ENCODE measurements around the gene NANOG.
A peak's percentile ranks its signal among the peaks of the same experiment; 100 is the strongest.
"Not testable (repeated sequence)": the region's sequence is repeated elsewhere in the genome, so short reads cannot be mapped to it uniquely, and the experiment has no call there.

Gene NANOG

DNA sequence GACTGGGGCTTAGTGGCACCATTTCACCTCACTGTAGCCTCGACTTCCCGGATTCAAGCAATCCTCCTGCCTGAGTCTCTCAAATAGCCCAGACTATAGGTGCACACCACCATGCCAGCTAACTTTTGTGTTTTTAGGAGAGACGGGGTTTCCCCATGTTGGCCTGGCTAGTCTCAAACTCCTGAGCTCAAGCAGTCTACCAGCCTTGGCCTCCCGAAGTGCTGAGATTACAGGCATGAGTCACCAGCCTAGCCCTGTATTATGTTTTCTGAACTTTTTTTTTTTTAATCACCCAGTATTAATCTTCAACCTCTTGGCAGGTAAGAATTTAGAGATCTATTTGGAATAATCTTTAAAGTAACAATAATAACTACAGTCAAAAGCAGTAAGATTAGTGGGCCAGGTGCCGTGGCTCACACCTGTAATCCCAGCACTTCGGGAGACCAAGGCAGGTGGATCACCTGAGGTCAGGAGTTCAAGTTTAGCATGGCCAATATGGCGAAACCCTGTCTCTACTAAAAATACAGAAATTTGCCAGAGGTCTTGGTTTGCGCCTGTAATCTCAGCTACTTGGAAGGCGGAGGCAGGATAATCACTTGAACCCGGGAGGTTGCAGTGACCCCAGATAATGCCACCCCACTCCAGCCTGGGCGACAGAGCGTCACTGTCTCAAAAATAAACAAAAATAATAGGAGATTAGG lies 8.6 kb downstream of the NANOG start:
- no peak for DNase-seq
- in situ Hi-C loops (cut with MboI; ENCODE audit: low pct_unique_long_range_greater_than_20kb, low sequenced_read_pairs) = no loop called here

DNA sequence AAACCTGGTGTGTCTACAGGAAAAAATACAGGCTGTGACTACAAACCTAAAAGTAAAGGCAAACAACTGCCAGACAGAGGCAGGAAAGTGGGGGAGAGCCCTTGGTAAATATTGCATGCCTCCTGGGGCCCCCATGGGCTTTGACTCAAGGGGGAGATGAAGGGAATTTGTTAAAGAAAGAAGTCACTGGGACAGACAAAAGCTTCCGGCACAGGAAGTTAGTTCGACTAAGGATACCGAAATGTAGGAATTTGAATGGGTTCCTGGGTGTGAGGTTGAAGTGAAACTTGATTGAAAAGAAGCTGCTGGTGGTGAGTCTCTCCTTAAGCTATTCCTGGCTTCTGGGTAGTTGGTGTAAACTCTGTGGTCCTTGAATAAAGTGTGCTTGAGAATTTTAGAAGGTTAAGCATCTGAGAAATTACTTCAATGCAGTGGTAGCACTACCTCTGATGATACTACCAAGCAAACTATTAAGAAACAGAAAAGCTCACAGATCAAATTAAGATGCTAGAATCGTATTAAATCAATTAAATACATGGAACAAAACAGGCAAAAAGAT lies 9.6 kb downstream of the NANOG start:
- in situ Hi-C loops (cut with MboI; ENCODE audit: low pct_unique_long_range_greater_than_20kb, low sequenced_read_pairs) = not testable (repeated sequence)
- peak; percentile 39 for DNase-seq

DNA sequence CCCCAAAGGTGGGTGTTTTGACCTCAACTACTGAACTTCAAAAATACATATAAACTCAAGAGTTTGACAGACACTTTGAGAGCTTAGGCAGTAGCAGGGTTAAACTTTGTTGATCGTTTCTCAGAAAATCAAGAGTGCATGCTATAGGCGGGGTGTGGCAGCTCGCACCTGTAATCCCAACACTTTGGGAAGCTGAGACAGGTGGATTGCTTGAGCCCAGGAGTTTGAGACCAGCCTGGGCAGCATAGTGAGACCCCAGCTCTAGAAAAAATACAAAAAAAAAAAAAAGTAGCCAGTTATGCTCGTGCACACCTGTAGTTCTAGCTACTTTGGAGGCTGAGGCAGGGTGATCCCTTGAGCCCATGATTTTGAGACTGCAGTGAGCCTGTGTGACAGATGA lies 12.3 kb downstream of the NANOG start:
- no peak for DNase-seq
- in situ Hi-C loops (cut with MboI; ENCODE audit: low pct_unique_long_range_greater_than_20kb, low sequenced_read_pairs) = no loop called here

DNA sequence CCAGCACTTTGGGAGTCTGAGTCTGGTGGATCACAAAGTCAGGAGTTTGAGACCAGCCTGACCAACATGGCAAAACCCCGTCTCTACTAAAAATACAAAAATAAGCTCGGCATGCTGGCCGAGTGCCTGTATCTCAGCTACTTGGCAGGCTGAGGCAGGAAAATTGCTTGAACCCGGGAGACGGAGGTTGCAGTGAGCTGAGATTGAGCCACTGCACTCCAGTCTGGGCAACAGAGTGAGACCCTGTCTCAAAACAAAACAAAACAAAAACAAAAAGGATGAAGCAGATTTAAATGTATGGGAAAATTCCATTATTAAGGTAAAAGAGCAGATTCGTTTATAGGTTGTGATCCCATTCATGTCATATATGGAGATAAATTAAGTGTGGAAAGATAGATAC lies 17.1 kb downstream of the NANOG start:
- in situ Hi-C loops (cut with MboI; ENCODE audit: low pct_unique_long_range_greater_than_20kb, low sequenced_read_pairs); DNase-seq: not testable (repeated sequence)

DNA sequence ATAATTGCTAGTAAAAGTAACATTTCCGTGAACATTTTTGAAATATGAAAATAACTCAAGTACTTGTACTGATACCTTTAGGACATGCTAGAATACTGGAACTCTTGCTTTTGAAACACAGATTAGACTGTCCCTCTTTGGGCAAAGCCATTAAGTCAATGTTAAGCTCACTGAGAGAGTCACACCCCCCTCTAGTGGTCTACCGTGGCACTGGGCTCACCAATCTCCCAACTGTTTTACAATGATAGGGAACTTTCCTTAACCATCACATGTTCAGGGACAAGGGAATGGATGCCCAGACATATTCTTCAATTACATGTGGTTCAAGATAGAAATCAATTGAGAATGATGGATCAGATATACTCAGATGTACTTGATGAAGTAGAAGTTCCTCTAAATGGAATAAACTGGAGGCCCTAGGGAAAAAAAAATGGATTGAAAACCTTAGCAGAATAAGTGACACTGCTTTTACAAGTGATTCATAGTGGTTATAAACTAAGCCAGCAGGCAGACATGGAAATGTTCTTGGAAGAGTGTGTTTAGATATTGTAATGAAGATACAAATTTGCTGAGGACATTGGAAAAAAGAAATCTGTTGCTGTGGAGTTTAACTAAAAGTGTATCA lies 17.8 kb downstream of the NANOG start:
- peak; percentile 86 for DNase-seq
- in situ Hi-C loops (cut with MboI; ENCODE audit: low pct_unique_long_range_greater_than_20kb, low sequenced_read_pairs) = no loop called here

DNA sequence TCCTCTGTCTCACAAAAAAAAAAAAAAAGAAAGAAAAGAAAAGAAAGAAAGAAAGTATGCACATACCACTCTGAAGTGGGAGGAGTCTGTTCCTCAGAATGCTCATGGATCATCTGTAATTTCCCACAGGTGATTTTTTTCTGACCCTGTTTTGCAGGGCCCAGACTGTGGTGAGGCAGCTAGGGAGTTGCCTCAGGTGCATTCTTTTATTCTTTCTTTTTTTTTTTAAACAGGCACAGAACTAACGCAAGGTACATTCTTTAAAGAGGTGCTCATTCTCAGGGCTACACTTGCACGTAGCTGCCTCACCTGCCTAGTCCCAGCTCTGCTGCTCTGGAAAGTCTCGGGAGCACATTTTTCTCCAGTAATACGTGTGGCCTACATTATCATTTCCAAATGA lies 36.6 kb downstream of the NANOG start:
- in situ Hi-C loops (cut with MboI; ENCODE audit: low pct_unique_long_range_greater_than_20kb, low sequenced_read_pairs); DNase-seq: not testable (repeated sequence)

DNA sequence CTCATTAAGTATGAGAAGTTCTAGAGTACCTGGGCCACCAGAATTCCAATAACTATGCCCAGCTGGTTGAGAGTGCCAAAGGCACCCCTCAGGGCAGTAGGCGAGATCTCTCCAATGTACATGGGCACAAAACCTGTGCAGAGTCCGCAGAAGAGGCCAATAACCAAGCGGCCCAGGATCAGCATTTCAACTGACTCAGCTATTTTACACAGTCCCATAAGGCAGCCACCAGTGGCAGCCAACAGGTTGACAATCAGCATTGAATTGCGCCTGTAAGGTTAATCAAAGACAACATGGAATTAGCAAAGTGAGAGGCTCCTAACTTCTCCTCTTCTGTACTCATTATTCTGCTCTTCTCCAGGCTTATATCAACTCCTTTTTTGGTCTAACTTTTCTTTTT lies 40.5 kb downstream of the NANOG start:
- not testable (repeated sequence) for DNase-seq

DNA sequence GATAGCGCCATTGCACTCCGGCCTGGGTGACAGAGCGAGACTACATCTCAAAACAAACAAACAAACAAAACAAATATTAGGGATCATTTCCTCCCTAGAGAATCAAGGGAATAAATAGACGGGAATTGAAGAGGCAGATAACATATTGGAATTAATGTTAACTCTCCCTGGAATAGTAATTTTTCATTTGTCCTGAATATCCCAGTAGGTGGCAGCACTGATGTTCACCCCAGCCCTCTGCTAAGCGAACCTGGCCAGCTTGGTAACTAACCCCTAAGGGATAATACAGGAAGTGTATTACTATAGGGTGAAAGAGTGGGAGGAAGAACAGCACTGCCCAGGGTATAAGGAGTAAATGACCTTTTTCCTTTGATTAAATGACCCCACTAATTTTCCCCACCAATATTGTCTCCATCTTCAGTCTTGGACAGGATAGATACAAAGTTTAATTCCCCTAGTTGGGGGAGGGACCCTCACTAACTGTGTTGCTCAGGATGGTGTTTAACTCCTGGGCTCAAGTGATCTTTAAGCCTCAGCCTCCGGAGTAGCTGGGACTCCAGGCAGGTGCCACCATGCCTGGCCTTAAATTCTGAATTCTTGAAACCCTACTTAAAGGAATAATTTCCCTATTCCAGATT lies 43.0 kb downstream of the NANOG start:
- in situ Hi-C loops (cut with MboI; ENCODE audit: low pct_unique_long_range_greater_than_20kb, low sequenced_read_pairs) = no loop called here
- peak; percentile 83 for DNase-seq

More for the DNA sequence above, 40.5 kb downstream of the NANOG start:
- in situ Hi-C loops (cut with MboI; ENCODE audit: low pct_unique_long_range_greater_than_20kb, low sequenced_read_pairs) = not testable (repeated sequence)

DNA sequence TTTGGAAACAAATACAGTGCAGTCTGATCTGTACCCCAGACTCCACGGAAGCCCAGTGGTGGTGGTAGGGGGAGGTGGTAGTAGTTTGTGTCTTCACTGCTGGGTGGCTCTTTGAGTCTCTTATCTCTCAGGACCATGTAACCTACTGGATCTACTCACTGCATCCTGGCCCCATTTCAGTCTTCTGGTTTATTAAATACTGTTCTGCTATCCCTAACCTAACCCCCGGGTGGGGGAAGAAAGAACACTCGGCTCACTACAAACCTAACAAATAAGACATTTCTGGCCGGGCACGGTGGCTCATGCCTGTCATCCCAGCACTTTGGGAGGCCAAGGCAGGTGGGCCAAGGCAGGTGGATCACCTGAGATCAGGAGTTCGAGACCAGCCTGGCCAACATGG lies 44.0 kb downstream of the NANOG start:
- in situ Hi-C loops (cut with MboI; ENCODE audit: low pct_unique_long_range_greater_than_20kb, low sequenced_read_pairs); DNase-seq: not testable (repeated sequence)

DNA sequence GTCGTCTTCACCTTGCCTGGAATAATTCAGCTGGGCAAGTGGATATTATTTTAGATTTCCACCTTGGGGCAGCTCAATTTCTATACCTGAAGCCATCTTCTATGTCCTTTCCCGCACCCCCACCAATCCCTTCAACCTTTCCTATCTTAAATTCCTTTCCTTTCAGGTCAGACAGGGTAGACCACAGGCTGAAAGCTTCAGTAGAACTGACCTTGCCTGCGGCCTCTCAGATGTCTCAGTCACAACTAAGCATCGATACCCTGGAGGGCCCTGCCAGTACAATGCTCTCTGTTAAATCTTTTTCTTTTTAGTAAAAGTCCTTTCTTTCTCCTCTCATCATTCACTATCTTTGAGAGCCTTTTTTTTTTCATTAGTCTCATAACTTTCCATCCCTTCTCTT lies 44.6 kb downstream of the NANOG start:
- DNase-seq = no peak
- in situ Hi-C loops (cut with MboI; ENCODE audit: low pct_unique_long_range_greater_than_20kb, low sequenced_read_pairs) = no loop called here

DNA sequence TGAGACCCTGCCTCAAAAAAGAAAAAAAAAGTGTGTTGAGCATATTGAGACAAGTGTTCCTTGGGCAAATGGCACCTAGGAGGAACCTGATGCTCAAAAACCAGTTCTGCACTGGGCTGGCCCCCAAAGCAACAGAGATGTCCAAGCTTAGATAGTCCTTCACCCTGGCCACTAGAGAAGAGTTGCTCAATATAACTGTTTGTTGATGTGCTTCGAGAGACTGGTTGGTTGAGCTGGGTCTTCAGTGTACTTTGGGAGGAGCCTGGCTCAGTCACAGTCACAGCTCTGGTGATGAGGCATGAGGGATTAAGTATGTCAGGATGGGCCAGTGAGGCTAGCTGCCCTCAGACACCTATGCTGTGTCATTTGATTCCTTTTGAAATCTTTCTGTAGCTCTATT lies 45.5 kb downstream of the NANOG start:
- no peak for DNase-seq
- in situ Hi-C loops (cut with MboI; ENCODE audit: low pct_unique_long_range_greater_than_20kb, low sequenced_read_pairs) = no loop called here

DNA sequence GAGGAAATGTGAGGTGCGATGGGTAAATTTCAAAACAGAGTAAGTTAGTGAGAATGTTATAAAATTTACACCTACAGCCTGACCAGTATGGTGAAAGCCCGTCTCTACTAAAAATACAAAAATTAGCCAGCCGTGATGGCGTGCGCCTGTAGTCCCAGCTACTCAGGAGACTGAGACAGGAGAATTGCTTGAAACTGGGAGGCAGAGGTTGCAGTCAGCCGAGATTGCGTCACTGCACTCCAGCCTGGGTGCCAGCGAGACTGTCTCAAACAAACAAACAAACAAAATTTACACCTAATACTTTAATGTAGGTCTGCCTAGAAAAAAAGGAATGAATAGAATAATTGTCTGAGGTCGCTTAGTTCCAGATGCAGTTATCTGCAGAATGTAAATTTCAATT lies 45.9 kb downstream of the NANOG start:
- in situ Hi-C loops (cut with MboI; ENCODE audit: low pct_unique_long_range_greater_than_20kb, low sequenced_read_pairs) = no loop called here
- no peak for DNase-seq

DNA sequence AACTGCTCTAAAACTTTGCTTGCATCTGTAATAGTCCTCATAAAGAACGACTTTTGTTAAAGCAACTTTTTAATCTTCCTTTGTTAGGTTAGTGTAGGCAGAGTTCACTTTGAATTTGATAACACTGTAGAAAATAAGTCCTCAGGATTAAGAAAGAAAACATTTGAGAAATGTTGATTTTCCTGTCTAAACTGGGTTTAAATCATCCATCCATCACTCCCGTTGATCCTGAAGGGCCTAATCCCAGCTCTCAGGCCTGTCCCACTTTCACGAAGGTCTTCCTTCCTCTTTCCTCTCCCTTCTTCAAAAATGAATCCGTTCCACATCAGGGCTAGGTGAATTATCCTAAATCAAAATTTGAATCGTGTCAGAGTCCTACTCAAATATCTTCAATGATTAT lies 46.6 kb downstream of the NANOG start:
- DNase-seq = no peak
- in situ Hi-C loops (cut with MboI; ENCODE audit: low pct_unique_long_range_greater_than_20kb, low sequenced_read_pairs) = no loop called here

DNA sequence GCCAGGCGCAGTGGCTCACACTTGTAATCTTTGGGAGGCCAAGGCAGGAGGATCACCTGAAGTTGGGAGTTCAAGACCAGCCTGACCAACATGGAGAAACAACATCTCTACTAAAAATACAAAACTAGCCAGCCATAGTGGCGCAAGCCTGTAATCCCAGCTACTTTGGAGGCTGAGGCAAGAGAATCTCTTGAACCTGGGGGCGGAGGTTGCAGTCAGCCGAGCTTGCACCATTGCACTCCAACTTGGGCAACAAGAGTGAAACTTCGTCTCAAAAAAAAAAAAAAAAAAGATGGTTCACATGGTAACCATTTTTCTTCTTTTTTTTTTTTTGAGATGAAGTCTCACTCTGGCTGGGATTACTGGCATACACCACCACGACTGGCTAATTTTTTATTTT lies 48.2 kb downstream of the NANOG start:
- DNase-seq = no peak
- in situ Hi-C loops (cut with MboI; ENCODE audit: low pct_unique_long_range_greater_than_20kb, low sequenced_read_pairs) = no loop called here

DNA sequence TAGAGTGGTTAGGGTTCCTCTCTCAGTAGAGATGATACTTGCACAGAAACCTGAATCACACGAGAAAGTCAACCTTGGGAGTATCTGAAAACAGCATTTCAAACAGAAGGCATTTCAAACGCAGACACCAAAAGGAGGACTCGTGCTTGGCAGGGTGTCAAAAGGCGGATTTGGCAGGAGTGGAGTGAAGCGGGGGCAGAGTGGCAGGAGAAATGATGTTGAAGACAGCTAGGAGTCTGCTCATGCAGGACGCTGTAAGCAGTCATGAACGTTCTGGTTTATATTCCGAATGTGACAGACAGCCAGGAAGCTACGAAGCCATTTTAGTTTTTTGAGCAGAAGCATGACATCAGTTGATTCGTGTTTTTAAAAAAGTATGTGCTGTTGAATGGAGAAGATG lies 50.0 kb downstream of the NANOG start:
- DNase-seq = not testable (repeated sequence)

DNA sequence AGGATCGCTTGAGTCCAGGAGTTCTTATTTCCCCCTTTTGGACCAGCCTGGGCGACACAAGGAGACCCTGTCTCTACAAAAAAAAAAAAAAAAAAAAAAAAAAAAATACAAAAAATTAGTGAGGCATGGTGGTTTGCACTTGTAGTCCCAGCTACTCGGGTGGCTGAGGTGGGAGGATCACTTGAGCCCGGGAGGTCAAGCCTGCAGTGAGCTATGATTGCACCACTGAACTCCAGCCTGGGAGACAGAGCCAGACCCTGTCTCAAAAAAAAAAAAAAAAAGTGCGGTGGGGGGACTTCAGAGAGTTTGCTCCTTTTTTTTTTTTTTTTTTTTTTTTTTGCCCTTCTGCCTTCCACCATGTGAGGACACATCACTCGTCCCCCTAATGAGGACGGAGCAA lies 50.6 kb downstream of the NANOG start:
- in situ Hi-C loops (cut with MboI; ENCODE audit: low pct_unique_long_range_greater_than_20kb, low sequenced_read_pairs); DNase-seq: not testable (repeated sequence)

More for the DNA sequence above, 50.0 kb downstream of the NANOG start:
- in situ Hi-C loops (cut with MboI; ENCODE audit: low pct_unique_long_range_greater_than_20kb, low sequenced_read_pairs) = not testable (repeated sequence)

DNA sequence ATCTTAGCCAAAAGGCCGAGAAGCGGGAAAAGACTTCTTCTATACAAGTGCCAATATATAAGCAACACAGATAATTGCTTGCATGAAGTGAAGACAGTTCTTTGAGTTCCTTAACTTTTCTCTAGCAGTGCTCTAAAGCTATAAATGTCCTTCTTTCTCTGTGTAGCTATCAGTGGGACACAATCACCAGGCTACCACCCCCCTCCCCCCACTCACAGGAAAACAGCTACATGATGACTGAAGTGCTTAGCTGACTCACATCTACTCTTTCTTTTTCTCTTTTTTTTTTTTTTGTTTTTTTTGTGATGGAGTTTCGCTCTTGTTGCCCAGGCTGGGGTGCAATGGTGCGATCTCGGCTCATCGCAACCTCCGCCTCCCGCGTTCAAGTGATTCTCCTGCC lies 53.2 kb downstream of the NANOG start:
- DNase-seq; in situ Hi-C loops (cut with MboI; ENCODE audit: low pct_unique_long_range_greater_than_20kb, low sequenced_read_pairs): not testable (repeated sequence)

DNA sequence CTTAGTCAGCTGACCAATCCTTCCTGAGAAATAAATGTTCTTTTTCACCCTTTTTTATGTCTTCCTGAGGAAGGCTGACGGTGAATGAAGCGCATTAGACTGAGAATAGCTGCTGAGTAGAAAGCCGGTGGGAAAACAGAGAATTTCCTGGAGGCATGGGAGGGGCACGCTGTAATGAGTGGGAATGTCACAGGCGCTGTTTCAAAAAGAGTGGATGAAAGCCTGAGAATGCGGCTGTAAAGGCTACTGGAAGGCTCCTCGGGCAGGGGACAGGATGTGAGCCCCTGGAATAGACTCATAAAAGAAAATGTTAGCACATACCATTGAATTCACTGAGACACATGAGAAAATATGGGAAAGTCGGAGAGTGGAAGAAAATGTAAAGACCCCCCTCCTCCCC lies 53.9 kb downstream of the NANOG start:
- in situ Hi-C loops (cut with MboI; ENCODE audit: low pct_unique_long_range_greater_than_20kb, low sequenced_read_pairs) = not testable (repeated sequence)

DNA sequence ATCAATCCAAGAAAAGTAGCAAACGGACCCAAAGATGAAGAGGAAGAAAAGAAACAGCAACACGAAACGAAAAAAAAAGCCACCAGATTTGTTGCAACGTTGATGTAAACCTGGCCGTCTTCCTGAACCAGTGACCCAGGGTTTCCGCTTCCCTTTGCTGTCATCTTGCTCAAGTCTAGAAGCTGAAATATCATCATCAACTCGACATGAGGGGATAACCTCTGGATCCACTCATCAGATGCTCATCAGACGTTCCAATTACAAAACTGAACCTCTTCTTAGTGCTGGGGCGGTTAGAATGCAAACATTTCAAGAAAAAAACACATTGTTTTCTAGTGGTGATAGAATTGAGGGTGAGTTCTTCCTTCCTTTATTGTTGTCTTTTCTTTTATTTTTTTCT lies 54.4 kb downstream of the NANOG start:
- DNase-seq; in situ Hi-C loops (cut with MboI; ENCODE audit: low pct_unique_long_range_greater_than_20kb, low sequenced_read_pairs): not testable (repeated sequence)

More for the DNA sequence above, 53.9 kb downstream of the NANOG start:
- DNase-seq = not testable (repeated sequence)

DNA sequence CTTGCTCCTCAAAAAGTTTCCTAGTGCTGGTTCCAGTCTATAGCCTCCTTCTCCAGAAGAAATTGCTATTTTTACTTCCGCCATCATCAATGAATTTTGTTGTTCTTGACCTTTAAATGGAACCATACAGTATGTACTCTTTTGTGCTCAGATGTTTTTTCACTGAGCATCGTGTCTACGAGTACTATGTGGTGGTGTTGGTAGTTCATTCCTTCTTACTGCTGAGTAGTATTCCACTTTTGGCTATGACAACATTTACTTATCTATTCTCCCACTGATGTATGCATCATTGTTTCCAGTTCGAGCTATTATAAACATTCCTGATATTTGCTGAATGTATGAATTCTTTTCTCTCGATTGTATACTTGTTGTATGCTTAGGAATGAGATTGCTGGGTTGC lies 54.9 kb downstream of the NANOG start:
- in situ Hi-C loops (cut with MboI; ENCODE audit: low pct_unique_long_range_greater_than_20kb, low sequenced_read_pairs) = no loop called here
- no peak for DNase-seq

Measured in KBM-7 (cell line).